ENCODE results near the gene IKBKG.
"Not testable (repeated sequence)": the region's sequence is repeated elsewhere in the genome, so short reads cannot be mapped to it uniquely, and the experiment has no call there.

IKBKG gene

DNA sequence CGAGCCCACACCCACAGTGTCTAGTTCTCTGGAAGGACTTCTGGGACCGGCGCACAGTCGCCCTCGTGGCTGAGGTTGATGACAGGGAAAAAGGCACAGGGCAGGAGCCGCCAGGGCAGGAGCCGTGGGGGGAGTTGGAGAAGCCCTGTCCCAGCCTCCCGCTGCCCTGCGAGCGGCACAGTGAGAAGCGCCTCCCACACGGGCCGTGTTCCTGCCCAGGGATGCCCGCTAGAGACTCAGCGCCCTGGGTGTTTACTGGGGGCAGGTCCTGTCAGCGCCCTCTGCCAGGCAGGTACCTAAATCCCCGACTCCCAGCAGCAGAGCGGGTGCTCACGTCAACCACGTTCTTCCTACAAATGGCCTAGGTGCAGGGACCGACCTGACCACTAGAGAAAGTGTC is 11.5 kb downstream of the IKBKG start:
- not testable (repeated sequence) for DNase-seq (ENCODE audit: low spot score)

DNA sequence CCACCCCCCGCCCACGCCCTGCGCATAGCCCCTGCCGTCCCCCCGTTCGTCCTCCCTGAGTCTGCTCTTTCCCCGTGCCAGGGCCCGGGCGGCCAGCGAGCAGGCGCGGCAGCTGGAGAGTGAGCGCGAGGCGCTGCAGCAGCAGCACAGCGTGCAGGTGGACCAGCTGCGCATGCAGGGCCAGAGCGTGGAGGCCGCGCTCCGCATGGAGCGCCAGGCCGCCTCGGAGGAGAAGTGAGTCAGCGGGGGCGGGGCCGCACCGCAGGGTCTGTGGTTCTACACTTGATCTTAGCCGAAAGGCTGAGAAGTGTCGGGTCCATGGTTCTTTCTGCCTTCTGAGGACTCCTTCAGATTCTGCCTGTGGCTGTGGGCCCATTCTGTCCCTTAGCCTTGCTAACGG is 12.9 kb downstream of the IKBKG start:
- not testable (repeated sequence) for DNase-seq (ENCODE audit: low spot score)

DNA sequence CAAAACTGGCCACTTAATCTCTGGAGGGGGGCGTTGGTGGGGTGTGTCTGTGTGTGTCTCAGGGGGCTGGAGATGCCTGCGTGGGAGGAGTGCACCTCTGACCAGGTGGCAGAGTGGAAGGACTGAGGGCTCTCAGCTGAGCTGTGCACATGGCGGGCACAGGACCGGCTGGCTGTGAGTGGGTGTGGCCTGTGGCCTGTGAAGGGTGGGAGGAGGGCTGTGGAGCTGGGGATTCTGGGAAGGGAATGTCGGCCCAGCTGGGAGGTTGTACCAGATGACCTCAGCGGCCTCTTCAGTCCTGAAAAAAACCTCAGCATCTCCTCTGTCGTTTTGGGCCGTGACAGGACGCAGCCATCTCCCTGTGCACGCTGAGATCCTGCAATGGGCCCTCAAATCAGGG is 14.9 kb downstream of the IKBKG start:
- not testable (repeated sequence) for DNase-seq (ENCODE audit: low spot score)

DNA sequence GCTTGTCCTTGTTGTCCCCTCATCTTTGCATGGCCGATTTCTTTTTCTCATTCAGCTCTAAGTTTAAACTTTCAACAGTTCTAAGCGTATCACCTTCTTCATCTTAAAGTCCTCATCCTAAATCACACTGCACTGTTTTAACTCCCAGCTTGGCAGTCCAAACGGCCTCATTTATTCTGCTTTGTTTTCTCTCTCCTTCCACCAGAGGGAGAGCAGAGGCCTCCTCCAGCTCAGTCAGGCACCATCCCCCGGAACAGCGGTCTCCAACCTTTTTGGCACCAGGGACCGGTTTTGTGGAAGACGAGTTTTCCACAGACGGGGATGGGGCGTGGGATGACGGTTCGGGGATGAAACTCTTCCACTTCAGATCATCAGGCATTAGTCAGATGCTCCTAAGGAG is 22.9 kb downstream of the IKBKG start:
- DNase-seq (ENCODE audit: low spot score) = not testable (repeated sequence)

DNA sequence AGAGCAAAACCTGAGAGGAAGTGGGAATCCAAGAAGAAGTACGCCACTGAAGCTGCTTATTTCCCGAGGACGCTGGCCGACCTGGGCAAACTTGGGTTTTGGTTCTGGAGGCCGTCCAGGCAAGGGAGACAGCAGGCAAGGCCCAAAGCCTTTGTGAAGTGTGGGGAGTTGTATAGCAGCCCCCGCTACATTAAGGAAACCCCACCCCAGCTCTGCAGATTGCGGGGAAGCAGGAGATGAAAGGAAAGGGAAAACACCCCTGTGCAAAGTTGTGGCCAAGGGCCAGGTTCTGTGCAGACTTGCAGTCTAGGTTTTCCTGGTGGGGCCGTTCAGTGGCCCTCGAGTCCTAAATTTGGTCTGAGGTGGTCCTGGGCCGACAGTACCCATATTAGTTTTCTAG is 25.6 kb downstream of the IKBKG start:
- not testable (repeated sequence) for DNase-seq (ENCODE audit: low spot score)

DNA sequence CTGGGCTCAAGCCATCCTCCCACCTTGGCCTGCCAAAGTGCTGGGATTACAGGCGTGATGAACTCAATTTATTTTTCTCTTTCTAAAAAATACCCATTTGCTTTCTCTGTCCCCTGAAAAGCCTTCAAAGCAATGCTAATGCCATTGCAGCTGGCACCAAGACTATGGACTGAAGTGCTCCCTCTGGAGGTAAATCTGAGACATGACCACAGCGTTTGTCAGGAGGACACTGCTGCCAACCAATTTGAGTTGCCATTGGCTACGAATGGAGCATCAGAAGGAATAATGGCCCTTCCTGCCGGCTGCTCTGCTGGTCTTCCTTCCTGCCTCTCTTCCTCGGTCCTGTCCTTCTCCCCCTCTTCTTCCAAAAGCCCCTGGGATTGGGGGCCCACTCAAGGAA is 27.7 kb downstream of the IKBKG start:
- not testable (repeated sequence) for DNase-seq (ENCODE audit: low spot score)

DNA sequence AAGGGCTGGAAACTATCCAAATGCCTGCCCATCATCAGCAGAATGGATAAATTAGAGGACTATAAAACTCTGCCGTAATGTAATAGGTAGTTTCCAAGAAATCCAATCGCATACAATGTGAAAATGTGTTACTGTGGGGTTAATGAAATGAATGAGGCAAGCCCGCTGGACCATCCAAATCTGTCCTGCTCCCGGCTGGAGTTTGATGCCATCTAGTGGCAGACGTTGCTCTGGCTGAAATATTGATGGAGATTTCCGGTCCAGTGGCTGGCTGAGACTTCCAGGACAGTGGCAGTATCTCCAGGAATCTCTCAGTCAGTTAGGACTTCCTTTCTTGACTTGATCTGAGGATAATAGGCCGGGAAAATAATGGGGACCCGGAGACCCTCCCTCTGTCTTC is 35.6 kb downstream of the IKBKG start:
- not testable (repeated sequence) for DNase-seq (ENCODE audit: low spot score)

DNA sequence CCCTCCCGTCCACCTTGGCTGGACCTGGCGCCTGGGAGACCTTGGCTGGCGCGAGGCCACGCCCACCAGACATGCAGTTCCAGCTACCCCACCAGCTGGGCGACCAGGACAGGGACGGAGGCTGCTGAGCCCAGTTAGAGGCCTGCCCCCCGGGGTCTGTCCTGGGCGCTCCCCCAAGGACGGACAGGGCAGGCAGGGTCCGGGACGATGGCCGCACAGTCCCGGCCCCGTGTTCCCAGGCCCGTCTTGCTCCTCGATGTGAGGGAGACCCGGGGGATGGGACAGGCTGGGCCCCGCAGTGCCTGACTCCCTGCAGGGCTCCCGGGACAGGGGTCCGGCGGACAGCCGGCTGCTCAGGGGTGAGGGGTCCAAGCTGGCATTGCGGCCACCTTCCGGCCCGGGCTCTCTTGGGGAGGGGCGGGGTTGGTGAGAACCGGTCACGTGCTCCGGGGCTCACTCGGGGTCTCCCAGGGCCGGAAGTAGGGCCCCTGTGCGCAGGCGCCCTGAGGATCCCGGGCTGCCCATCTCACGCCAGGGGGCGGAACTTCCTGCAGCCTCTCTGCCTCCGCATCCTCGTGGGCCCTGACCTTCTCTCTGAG is 37.3 kb downstream of the IKBKG start, which contains the start of gene CTAG1A:
CTAG1A (plus strand) TSS at position 549 of the 599 bp plus-strand sequence. CDS start 74 bp downstream, outside the sequence.
- not testable (repeated sequence) for DNase-seq (ENCODE audit: low spot score)

DNA sequence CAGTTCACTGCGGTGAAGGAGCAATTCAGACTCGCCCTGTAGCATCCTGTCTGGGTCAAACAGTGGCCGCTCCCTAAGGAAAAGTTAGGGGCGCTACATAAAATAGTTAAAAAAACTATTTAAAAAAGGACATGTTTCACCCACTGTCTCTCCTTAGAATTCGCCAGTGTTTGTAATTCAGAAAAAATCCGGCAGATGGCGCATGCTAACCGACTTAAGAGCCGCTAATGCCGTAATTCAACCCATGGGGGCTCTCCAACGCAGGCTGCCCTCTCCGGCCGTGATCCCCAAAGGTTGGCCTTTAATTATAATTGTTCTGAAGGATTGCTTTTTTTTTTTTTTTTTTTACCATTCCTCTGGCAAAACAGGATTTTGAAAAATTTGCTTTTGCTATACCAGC is 43.0 kb downstream of the IKBKG start:
- not testable (repeated sequence) for DNase-seq (ENCODE audit: low spot score)

DNA sequence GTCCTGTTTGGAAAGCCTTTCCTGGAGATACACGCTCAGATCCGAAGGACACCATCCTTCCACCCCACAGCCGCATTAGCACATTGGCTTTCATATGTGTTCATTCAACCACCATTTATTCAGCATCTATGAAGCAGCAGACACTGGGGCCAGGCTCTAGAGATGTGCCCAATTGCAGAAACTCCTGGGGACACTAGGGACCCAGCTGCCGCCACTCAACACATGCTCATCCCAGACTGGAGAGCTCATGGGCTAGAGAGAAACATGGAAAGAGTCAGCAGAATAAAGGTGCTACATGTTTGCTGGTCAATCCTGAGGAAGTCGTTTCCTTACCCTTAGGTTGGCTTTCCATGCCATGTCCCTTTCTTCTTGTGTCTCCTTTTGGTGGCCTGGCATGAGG is 45.1 kb downstream of the IKBKG start:
- DNase-seq (ENCODE audit: low spot score) = no peak

DNA sequence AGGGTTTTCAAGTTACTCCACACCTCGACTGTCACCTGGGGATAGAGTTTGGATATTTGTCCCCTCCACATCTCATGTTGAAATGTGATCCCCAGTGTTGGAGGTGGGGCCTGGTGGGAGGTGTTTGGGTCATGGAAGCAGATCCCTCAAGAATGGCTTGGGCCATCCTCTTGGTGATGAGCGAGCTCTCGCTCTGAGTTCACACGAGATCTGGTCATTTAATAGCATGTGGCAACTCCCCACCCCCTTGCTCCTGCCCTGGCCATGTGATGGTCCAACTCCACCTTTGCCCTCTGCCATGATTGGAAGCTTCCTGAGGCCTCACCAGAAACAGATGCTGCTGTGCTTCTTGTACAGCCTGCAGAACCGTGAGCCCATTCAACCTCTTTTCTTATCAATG is 45.8 kb downstream of the IKBKG start:
- no peak for DNase-seq (ENCODE audit: low spot score)

DNA sequence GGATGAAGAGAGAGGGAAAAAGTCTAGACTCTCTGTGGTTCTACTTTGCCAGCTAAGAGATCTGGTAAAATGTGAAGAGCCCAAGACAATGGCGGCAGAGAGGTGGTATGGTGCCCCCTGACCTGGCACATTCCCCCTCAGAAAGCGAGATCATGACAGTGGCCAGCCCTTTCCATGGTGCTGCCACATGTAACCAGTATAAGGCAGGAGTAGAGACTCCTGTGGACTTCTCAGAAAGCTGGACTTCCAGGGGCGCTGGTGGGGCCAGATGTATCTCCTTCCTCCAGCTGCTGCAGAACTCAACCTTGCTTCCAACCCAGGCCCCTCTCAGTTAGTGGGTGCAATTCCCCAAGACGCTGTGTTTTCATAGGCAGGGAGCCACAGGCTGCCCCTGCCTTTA is 47.1 kb downstream of the IKBKG start:
- DNase-seq (ENCODE audit: low spot score) = no peak

DNA sequence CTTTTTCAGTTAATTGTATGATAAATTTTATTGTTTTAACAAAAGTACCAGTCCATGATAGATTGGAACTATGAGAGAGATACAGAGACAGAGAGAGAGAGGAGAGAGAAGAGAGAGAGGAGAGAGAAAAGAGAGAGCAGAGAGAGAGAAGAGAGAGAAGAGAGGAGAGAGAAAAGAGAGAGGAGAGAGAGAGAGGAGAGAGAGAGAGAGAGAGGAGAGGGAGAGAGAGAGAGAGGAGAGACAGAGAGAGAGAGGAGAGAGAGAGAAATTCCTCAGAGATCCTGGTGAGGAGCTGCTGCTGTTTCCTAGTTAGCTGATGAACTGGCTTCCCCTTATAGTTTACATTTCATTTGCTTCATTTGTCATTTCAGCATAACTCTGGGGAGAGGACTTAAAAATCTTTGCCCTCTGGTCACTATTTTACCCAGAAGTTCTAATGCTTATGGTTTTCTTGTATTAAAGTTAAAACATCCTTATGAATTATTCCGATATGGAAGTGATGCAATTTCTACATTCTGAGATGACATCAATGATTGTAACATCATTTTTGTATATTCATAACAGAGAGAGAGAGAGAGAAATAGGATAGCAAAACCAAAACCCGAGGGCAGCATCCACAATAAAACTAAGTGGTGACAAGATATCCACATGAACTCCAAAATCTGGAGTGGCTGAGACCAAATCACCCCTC is 48.3 kb downstream of the IKBKG start:
- peak; percentile 9 for DNase-seq (ENCODE audit: low spot score)

DNA sequence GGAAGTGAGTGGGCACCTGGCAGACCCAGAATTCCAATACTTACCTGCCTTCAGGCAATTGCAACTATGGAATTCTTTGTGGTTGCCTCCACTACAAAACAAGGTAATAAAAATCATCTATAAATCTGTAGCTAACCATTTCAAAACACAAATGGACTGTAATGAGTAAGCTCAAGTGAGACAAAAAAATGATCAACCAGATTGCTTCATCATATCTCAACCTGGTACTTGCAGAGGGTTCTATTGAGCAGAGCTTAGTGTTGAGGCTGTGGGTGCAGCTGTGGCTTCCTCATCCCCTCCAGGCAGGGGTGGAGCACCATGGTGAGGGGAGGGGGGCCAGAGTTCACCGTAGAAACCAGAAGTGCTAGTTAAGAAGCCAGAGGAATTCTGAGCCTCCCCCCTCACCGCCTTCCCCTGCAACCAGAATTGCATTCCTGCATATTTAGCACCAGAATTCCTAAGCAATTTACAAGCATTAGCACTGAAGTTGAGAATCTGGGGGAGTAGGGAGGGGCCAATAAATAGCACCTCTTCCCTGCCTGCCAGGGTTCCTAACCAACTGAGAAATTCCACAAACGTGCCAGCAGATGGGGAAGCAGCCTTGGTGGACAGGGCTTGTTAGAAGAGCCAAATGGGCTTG is 49.0 kb downstream of the IKBKG start:
- peak; percentile 78 for DNase-seq (ENCODE audit: low spot score)

DNA sequence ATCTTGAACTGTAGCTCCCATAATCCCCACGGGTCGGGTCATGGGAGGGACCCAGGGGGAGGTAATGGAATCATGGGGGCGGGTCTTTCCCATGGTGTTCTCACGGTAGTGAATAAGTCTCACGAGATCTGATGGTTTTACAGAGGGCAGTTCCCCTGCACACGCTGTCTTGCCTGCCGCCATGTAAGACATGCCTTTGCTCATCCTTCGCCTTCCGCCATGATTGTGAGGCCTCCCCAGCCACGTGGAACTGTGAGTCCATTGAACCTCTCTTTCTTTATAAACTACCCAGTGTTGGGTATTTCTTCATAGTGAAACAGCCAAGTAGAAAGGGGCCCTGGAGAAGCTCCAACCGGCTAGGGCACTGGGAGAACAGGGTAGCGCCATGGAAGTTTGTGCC is 49.8 kb downstream of the IKBKG start:
- DNase-seq (ENCODE audit: low spot score) = no peak

DNA sequence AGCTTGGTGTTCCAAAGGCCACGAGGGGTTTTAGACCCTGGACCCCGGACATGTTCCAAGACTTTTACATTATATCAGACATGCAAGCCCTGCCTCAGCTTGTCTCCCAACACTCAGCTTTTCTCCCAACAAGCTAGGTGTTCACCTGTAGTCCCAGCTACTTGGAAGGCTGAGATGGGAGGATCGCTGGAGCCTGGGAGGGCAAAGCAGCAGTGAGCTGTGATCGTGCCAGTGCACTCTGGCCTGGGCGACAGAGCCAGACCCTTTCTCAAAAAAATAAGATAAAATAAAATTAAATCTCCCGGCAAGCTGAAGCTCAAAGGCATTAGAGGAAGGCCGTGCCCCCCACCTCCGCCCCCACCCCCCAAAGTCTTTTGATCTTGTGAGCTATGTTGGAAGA is 51.2 kb downstream of the IKBKG start:
- no peak for DNase-seq (ENCODE audit: low spot score)

DNA sequence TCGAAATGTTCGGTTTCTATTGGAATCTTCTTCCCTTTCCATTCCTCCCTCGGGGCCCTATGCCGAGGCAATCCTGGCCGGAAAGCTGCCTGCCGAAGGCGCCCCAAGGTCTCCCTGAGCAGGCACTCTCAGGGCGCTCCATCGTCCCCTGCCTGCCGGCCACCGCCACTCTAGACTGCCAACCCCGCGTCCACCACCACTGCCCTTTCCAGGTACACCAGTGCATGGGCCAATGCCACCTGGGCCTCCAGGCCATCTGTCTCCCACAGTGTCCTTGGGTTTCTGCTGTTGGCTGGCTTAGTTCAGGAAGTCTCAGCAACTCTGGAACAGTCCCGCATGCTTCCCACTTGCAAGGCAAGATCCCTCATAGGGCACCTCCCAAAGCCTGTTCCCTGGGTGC is 52.1 kb downstream of the IKBKG start:
- DNase-seq (ENCODE audit: low spot score) = no peak

DNA sequence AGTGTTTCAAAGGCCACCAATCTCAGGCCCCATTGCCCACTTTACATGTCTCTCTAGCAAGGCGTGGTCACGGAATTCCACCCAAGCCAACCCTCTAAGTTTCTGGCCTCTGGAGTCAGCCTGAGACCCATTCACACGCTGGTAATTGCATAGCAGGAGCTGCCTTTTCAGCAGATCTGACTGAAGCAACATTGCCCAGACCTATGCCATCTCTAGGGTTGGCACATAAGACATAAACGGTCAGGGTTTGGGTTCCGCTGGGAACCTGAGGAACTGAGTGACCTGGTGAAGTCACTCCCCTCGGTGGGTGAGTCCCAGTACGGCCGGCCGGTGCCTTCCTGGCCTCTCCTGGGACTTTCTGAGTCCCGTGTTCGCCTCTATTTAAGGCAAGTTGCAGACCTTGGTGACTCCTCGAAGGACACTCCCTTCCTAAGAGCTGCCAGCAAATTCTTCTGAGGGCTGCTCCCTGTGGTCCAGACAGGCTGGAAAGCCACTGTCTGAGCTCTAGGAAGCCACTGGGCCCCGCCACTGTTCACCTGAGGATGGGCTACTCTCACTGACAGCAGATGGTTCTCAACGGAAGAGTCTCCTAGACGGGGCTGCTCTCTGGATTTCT is 53.4 kb downstream of the IKBKG start:
- DNase-seq (ENCODE audit: low spot score) = peak; percentile 22

DNA sequence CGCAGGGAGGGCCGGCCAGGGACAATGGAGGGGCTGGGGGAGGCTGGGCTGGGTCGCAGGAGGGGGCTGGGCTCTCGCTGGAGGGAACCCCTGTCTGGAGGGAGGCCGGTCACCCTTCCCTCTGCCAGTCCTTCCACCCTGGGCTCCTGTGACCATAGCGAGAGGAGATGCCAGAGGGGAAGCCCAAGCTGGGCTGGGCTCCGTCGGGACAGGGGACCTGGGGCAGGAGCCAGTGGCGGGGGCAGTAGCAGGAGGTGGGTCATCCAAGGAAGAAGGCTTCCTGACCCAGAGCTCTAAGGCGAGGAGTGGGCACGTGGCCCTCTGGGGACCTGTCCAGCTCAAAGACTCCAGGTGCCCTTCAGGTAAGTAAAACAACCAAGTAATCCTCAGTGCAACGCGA is 54.8 kb downstream of the IKBKG start:
- DNase-seq (ENCODE audit: low spot score) = no peak

DNA sequence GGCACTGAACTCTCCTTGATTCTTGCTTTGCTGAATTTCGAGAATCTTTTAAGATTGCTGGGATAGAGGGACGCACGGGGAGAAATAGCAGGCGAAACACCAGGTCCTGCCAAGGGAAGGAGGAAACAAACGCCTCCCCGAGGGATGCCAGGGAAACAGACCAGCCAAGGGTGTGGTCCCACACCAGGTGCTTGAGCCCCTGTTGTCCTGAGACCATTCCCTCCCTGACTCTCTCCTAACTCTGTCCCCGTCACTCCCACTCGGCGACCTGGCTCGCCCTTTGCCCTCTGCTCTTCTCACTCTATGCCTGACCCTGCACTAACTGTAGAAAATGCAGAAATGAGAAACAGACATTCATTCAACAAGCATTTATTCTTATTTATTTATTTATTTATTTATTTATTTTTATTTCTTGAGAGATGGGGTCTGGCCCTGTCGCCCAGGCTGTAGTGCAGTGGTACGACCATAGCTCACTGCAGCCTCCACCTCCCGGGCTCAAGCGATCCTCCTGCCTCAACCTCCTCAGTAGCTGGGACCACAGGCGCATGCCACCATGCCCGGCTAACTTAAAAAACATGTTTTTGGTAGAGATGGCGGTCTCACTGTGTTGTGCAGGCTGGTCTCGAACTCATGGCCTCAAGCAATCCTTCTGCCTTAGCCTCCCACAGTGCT is 55.5 kb downstream of the IKBKG start:
- DNase-seq (ENCODE audit: low spot score) = no peak

DNA sequence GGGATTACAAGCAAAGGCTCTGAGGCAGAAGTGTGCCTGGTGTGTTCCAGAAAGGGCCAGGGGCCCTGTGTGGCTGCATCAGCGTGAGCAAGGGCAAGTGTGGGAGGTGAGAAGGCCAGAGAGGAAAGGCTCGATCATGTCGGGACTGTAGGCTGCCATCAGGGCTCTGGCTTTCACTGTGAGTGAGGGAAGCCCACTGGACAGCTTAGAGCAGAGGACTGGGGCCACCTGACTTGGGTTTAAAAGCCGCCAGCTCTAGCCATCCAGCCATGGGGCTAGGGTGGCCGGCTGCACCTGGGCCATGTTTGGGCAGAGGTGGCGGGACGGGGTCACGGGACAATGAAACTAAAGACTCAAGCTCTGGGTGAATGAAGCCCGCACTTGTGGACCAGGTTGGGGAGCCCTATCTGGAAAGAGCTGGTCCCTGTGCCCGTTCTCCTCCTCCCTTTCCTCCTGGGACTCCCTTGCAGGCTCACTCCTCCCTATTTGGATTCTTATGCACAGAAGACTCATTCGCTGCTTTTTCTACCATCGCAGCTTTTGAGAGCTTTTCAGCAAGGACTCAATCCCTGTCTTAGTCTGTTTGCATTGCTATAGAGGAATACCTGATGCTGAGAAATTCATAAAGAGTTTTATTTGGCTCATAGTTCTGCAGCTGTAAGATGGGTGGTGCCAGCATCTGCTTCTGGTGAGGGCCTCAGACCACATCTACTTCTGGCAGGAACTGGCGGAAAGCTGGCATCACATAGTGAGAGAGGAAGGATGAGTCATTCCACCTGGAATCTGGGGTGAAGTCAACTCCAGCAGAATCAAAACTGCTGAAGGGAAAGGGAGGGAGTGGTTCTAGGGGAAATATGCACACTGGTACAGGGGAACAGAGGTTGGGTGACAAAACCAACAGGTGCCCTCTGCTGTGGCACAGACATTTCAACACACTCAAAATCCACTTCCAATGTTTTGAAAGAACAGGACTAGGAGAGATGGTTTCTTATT is 56.3 kb downstream of the IKBKG start:
- DNase-seq (ENCODE audit: low spot score) = peak; percentile 50
